Measurements from ENCODE around the gene UBA7. TPM values are rescaled to one million over a fixed set of nuclear protein-coding genes. Genes with fewer than 3 reads are reported as not detected.

UBA7 gene
- total and polyA plus RNA-seq, 2 of the 13 experiments (the other 11 are each of a cell fraction or from before 2014, with no cell fraction given), result 9.5 to 16.5 TPM

- Histone ChIP-seq H3K79me2 (ENCODE audit: insufficient read depth, low read length) (peaks cover 33% of the 10 kb centered on the region), H4K20me1 (ENCODE audit: insufficient read depth, low read length) (no peaks in the 10 kb centered on the region), H3K9me3 (ENCODE audit: low read length) (no peaks in the 10 kb centered on the region), H3K27ac (ENCODE audit: extremely low read length, insufficient read depth, low read length) (peak overlapping the region; percentile 65), H3K4me3 (replicated peaks in 1 of 3; ENCODE audit: insufficient read depth in 1 of 3, low read depth in 2 of 3, low read length in 3 of 3) (peak overlapping the region in 1 of 3 experiments; percentile 93; a peak in 2 of 6 replicates), H3K9ac (ENCODE audit: insufficient read depth, low read depth, low read length) (peak overlapping the region; percentile 81), H3K27me3 (ENCODE audit: control insufficient read depth in 1 of 2, insufficient read depth in 2 of 2, low read length in 2 of 2) (no peaks in the 10 kb centered on the region; a peak in 1 of 5 replicates), H2AFZ (ENCODE audit: low read length) (no peak overlapping the region), H3K4me2 (ENCODE audit: low read depth, low read length) (peak overlapping the region; percentile 87), H3K36me3 (replicated peaks in 1 of 2; ENCODE audit: control insufficient read depth in 1 of 2, insufficient read depth in 2 of 2, low read length in 2 of 2) (peaks cover 0 to 3% of the 10 kb centered on the region in 2 experiments; a peak in 2 of 5 replicates), H3K4me1 (ENCODE audit: insufficient read depth, low read length) (peaks cover 45% of the 10 kb centered on the region)
- CTCF ChIA-PET (ENCODE audit: low intra/inter-chr PET ratio, low total read pairs), result no interaction called here
- intact Hi-C loops (cut with micrococcal nuclease; ENCODE audit: unreplicated experiment) (loop anchor here (5.0 kb wide), 1 partner anchor 55 kb away; no protein-coding TSS in a partner anchor), in situ Hi-C loops (cut with HindIII; ENCODE audit: extremely low pct_ligation_motif_present, low pct_unique_long_range_greater_than_20kb) (no loop called here)
- TSS peak; percentile 98 for BruUV-seq (replicated peaks)
- DNase-seq (ENCODE audit: low spot score), result no peak
- ATAC-seq, result no peak
- TF ChIP-seq ZNF543 (CRISPR knock-in tag; IDR thresholded peaks at IDR 0.05), result no peak
- TF ChIP-seq ZMYM3 (CRISPR knock-in tag; IDR thresholded peaks at IDR 0.05), result 0 out of 2 replicates have a peak, but pooled peaks have one; percentile 7
- TF ChIP-seq SKIL (CRISPR knock-in tag; IDR thresholded peaks at IDR 0.05; ENCODE audit: borderline replicate concordance), result no peak
- TF ChIP-seq ZNF615 (CRISPR knock-in tag; IDR thresholded peaks at IDR 0.05; ENCODE audit: borderline replicate concordance), result 0 out of 2 replicates have a peak, but pooled peaks have one; percentile 14
- no peak for TF ChIP-seq ZNF496 (CRISPR knock-in tag; IDR thresholded peaks at IDR 0.05; ENCODE audit: insufficient replicate concordance)
- no peak for TF ChIP-seq ZFP90 (CRISPR knock-in tag; IDR thresholded peaks at IDR 0.05; ENCODE audit: borderline replicate concordance)
- TF ChIP-seq DZIP1 (CRISPR knock-in tag; IDR thresholded peaks at IDR 0.05), result no peak
- TF ChIP-seq DMTF1 (CRISPR knock-in tag; IDR thresholded peaks at IDR 0.05), result 0 out of 2 replicates have a peak, but pooled peaks have one; percentile 46
- TF ChIP-seq E2F5 (CRISPR knock-in tag; conservative IDR thresholded peaks at IDR 0.05), result no peak
- POLR2A ChIA-PET, result interaction anchor here (1.1 to 1.7 kb wide), 3 partner anchors 16 to 301 kb away, joined by 3 to 7 read pairs (median 4); partner anchors contain the start of gene INKA1
- FAIRE-seq, result peak; percentile 32
- 78% methylated on average over 3 of the region's 3 CpGs for WGBS (ENCODE audit: low lambda C conversion rate)
Observed at GRCh38 chr3:49787182-49787464, 26.6 kb downstream of the UBA7 start.

Measured in HepG2 (cell line).